K562 (cell line): Measurements from ENCODE around the gene AP4S1. TPM values are rescaled to one million over a fixed set of nuclear protein-coding genes. Genes with fewer than 3 reads are reported as not detected.

ENCODE experiments used
- ATAC-seq: fragments of 200-7000 bp; cut with Tn5 transposase; 3 replicates; pipeline ENCODE4 v1.9.1; 2020; ENCODE audit warnings: moderate library complexity
- BruUV-seq: library from RNA; stranded (reverse); fragments of 400-500 nt; replicated peaks from 2 replicates; lab custom pipeline; 2021; lab: Mats Ljungman, UMichigan
- CTCF ChIA-PET: fragments of 300-600 bp; formaldehyde crosslinking; extraction: SDS; loops from one replicate; lab custom pipeline; 2021; ENCODE audit warnings: low intra/inter-chr PET ratio; lab: Yijun Ruan, JAX
- POLR2A ChIA-PET: fragments of 300-600, 350-650 bp; sonication (Branson Sonifier 250); formaldehyde crosslinking; extraction: SDS; loops from one replicate; lab custom pipeline; 2021; ENCODE audit warnings: antibody characterized with exemption, inconsistent platforms; lab: Yijun Ruan, JAX
- DNase-seq, 4 experiments: peaks; one replicate each; pipeline versions ENCODE4 v3.0.0 to v3.0.0-alpha.2; 2011 to 2018; ENCODE audit warnings: low spot score in 3 of 4, mixed read lengths in 3 of 4; ENCODE audit errors: extremely low read depth in 1 of 4
- FAIRE-seq: peaks from 2 replicates; lab custom pipeline; 2011; peaks lifted over from hg19 to GRCh38; lab: Jason Lieb, UNC
- H2AFZ ChIP-seq: 2 replicates; pipeline ENCODE4 v1.6.0; 2011; ENCODE audit warnings: low read depth, low read length, control low read depth, inconsistent platforms
- H3K27ac ChIP-seq: fragments of 200-600 bp; 3 replicates; pipeline ENCODE4 v1.8.0; 2011; ENCODE audit warnings: low read depth, mild to moderate bottlenecking, control low read depth, inconsistent platforms, low read length, moderate library complexity, mixed read lengths; ENCODE audit errors: extremely low read depth
- H3K27me3 ChIP-seq, 2 experiments: fragments of 300-600 bp in 1 of 2; 2 replicates in 1 of 2; 3 replicates in 1 of 2; pipeline versions ENCODE4 v1.6.0 to v1.8.0; 2011; ENCODE audit warnings: inconsistent platforms in 2 of 2, low read length in 2 of 2, mild to moderate bottlenecking in 1 of 2, mixed read lengths in 1 of 2, moderate library complexity in 1 of 2; ENCODE audit not compliant: control insufficient read depth in 2 of 2, insufficient read depth in 2 of 2
- H3K36me3 ChIP-seq: fragments of 300-600 bp; 3 replicates; pipeline ENCODE4 v1.8.0; 2011; ENCODE audit warnings: mild to moderate bottlenecking, low read length, inconsistent platforms; ENCODE audit not compliant: control insufficient read depth, insufficient read depth
- H3K4me1 ChIP-seq, 2 experiments: fragments of 200-600 bp in 1 of 2; replicated peaks in 1 of 2; 2 replicates in 1 of 2; 3 replicates in 1 of 2; pipeline versions ENCODE4 v1.5.1 to v1.8.0; 2011; ENCODE audit warnings: inconsistent platforms in 2 of 2, low read length in 2 of 2, mild to moderate bottlenecking in 1 of 2, mixed read lengths in 1 of 2, moderate library complexity in 1 of 2; ENCODE audit not compliant: control insufficient read depth in 2 of 2, insufficient read depth in 2 of 2
- H3K4me2 ChIP-seq: 2 replicates; pipeline ENCODE4 v1.6.1; 2011; ENCODE audit warnings: low read length, control low read depth, inconsistent platforms, mixed read lengths; ENCODE audit not compliant: insufficient read depth
- H3K4me3 ChIP-seq: fragments of 200-600 bp; sonication (generic), shearing (Covaris generic); 2 replicates; pipeline ENCODE4 v1.5.1; 2016; ENCODE audit warnings: control low read depth, inconsistent platforms
- H3K79me2 ChIP-seq: fragments of 200-600 bp; 3 replicates; pipeline ENCODE4 v1.8.0; 2011; ENCODE audit warnings: low read length, inconsistent platforms; ENCODE audit not compliant: control insufficient read depth, insufficient read depth
- H3K9ac ChIP-seq, 2 experiments: 2 replicates each; pipeline versions ENCODE4 v1.6.0 to v1.6.1; 2011; ENCODE audit warnings: low read depth in 2 of 2, low read length in 2 of 2, control low read depth in 1 of 2, inconsistent platforms in 1 of 2, mild to moderate bottlenecking in 1 of 2, mixed read lengths in 1 of 2; ENCODE audit not compliant: insufficient read depth in 1 of 2
- H3K9me1 ChIP-seq: one replicate; pipeline ENCODE4 v1.6.0; 2011; ENCODE audit warnings: inconsistent platforms, mild to moderate bottlenecking, low read length, moderate library complexity; ENCODE audit not compliant: control insufficient read depth, insufficient read depth
- H3K9me3 ChIP-seq: replicated peaks from 2 replicates; pipeline ENCODE4 v1.5.1; 2011; ENCODE audit warnings: low read depth, low read length, inconsistent platforms; ENCODE audit not compliant: control insufficient read depth, insufficient read depth
- H4K20me1 ChIP-seq: replicated peaks from 2 replicates; pipeline ENCODE4 v1.6.1; 2011; ENCODE audit warnings: low read length, inconsistent platforms, mixed read lengths; ENCODE audit not compliant: control insufficient read depth, insufficient read depth
- ELF2 ChIP-seq: fragments of 250-450 bp; sonication (Bioruptor Pico); IDR thresholded peaks from 2 replicates; pipeline ENCODE4 v1.5.0; 2021; ENCODE audit warnings: mild to moderate bottlenecking
- JUND ChIP-seq, 2 experiments: IDR thresholded peaks; 2 replicates in 1 of 2; 3 replicates in 1 of 2; pipeline ENCODE4 v1.6.1; 2011; ENCODE audit warnings: borderline replicate concordance in 2 of 2, low read depth in 2 of 2, low read length in 2 of 2, improper control_type of control experiment in 1 of 2, missing biosample characterization in 1 of 2, missing genetic modification characterization in 1 of 2, missing genetic modification reagents in 1 of 2
- POLR2H ChIP-seq: IDR thresholded peaks from 2 replicates; pipeline ENCODE4 v1.6.1; 2016; ENCODE audit warnings: missing genetic modification characterization, low read depth, mild to moderate bottlenecking, control low read depth, missing compliant biosample characterization, moderate library complexity
- RCOR1 ChIP-seq, 2 experiments: IDR thresholded peaks; 2 replicates each; pipeline ENCODE4 v1.6.1; 2012; ENCODE audit warnings: low read depth in 2 of 2, low read length in 2 of 2, borderline replicate concordance in 1 of 2, improper control_type of control experiment in 1 of 2
- SIRT6 ChIP-seq: IDR thresholded peaks from one replicate; pipeline ENCODE4 v1.6.1; 2012; ENCODE audit warnings: low read depth, mild to moderate bottlenecking, control low read depth, inconsistent platforms, low read length, moderate library complexity
- TAF1 ChIP-seq: IDR thresholded peaks from 2 replicates; pipeline ENCODE4 v1.6.1; 2011; ENCODE audit warnings: mild to moderate bottlenecking, low read length, moderate library complexity; ENCODE audit not compliant: insufficient read depth, control insufficient read depth, severe bottlenecking; ENCODE audit errors: extremely low read depth
- WGBS: fragments of 100-300 bp; shearing (Covaris generic); methylation state at CpG from one replicate; pipeline ENCODE4 v1.1.6; 2016; ENCODE audit warnings: low coverage, mixed read lengths; ENCODE audit not compliant: insufficient coverage; ENCODE audit errors: missing lambda C conversion rate; 5-methylcytosine and 5-hydroxymethylcytosine counted together
- in situ Hi-C: fragments of 300-500 bp; cut with MboI; formaldehyde crosslinking; loops from 4 replicates; pipeline ENCODE4 v1.15.0; 2018; ENCODE audit warnings: inconsistent platforms, mixed read lengths
- intact Hi-C: fragments of 100-400 bp; cut with micrococcal nuclease; formaldehyde crosslinking; loops from 2 replicates; pipeline ENCODE4 v1.14.2; 2022
- polyA plus RNA-seq, 8 experiments: library from polyadenylated mRNA; depleted of rRNA in 4 of 8; stranded (reverse) in 5 of 8; unstranded in 3 of 8; fragments of >200 nt; fragmentation: Nextera tagmentation in 2 of 8; fragmentation: Illumina TruSeq in 1 of 8; extraction: Ambion mirVana in 2 of 8; extraction: Trizol in 1 of 8; gene quantifications; 2 replicates each; pipeline versions ENCODE4 v1.2.1 to v1.2.3, GENCODE V29; 2011 to 2014; ENCODE audit warnings: inconsistent platforms in 1 of 8, missing spikeins in 1 of 8
- total RNA-seq, 7 experiments: library from RNA; depleted of rRNA in 6 of 7; stranded (reverse); fragments of >200 nt in 6 of 7; fragmentation: Illumina TruSeq in 2 of 7; extraction: Trizol in 2 of 7; gene quantifications; 2 replicates each; pipeline versions ENCODE4 v1.2.1 to v1.2.3, GENCODE V29; 2011 to 2021; ENCODE audit warnings: low replicate concordance in 1 of 7
- TF ChIP-seq, protein P1 (sequence below): fragments of 450-650 bp; IDR thresholded peaks from 2 replicates; pipeline ENCODE4 v1.6.1; 2018; ENCODE audit not compliant: partially characterized antibody

Gene AP4S1
- total and polyA plus RNA-seq, 9 of the 15 experiments (the other 6 are each of a cell fraction or from before 2014, with no cell fraction given) = 3.7 to 7.8 (median 5.9) TPM

DNA sequence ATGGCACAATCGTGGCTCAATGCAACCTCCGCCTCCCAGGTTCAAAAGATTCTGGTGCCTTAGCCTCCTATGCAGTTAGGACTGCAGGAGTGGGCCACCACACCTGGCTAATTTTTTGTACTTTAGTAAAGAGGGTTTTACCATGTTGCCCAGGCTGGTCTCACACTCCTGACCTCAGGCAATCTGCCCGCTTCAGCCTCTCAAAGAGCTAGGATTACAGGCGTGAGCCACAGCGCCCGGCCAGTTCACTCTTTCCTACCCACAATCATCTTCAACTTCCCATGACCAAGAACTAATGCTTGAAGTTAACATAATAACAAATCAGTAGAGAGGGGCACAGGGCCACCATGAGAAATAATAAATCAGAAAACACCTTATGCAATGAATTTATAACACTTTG is 99.8 kb downstream of the AP4S1 start:
- H3K27me3 ChIP-seq = no peaks in the 10 kb centered on the region
- peaks cover 89% of the 10 kb centered on the region for H3K36me3 ChIP-seq
- no peak overlapping the region for H3K9ac ChIP-seq
- H3K4me2 ChIP-seq = no peak overlapping the region
- 97% methylated on average over 4 of the region's 6 CpGs for WGBS
- no peak overlapping the region for H3K4me3 ChIP-seq
- CTCF ChIA-PET = no interaction called here
- POLR2A ChIA-PET = interaction anchor here (1.2 kb wide), 1 partner anchor 7 kb away, joined by 4 read pairs; no protein-coding TSS in a partner anchor
- TF ChIP-seq TAF1 (no peak), JUND (IDR thresholded peaks at IDR 0.05; ENCODE audit: borderline replicate concordance, low read depth, low read length) (no peak), JUND (tag; IDR thresholded peaks at IDR 0.05; ENCODE audit: borderline replicate concordance, low read depth, low read length) (no peak), SIRT6 (no peak), POLR2H (tag) (no peak), RCOR1 (IDR thresholded peaks at IDR 0.05; ENCODE audit: borderline replicate concordance in 1 of 2, low read depth in 2 of 2, low read length in 2 of 2) (no peak), ELF2 (CRISPR knock-in tag) (no peak)
- TF ChIP-seq, protein P1, sequence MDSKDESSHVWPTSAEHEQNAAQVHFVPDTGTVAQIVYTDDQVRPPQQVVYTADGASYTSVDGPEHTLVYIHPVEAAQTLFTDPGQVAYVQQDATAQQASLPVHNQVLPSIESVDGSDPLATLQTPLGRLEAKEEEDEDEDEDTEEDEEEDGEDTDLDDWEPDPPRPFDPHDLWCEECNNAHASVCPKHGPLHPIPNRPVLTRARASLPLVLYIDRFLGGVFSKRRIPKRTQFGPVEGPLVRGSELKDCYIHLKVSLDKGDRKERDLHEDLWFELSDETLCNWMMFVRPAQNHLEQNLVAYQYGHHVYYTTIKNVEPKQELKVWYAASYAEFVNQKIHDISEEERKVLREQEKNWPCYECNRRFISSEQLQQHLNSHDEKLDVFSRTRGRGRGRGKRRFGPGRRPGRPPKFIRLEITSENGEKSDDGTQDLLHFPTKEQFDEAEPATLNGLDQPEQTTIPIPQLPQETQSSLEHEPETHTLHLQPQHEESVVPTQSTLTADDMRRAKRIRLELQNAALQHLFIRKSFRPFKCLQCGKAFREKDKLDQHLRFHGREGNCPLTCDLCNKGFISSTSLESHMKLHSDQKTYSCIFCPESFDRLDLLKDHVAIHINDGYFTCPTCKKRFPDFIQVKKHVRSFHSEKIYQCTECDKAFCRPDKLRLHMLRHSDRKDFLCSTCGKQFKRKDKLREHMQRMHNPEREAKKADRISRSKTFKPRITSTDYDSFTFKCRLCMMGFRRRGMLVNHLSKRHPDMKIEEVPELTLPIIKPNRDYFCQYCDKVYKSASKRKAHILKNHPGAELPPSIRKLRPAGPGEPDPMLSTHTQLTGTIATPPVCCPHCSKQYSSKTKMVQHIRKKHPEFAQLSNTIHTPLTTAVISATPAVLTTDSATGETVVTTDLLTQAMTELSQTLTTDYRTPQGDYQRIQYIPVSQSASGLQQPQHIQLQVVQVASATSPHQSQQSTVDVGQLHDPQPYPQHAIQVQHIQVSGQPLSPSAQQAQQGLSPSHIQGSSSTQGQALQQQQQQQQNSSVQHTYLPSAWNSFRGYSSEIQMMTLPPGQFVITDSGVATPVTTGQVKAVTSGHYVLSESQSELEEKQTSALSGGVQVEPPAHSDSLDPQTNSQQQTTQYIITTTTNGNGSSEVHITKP = no peak
- H3K79me2 ChIP-seq = no peaks in the 10 kb centered on the region
- no peak overlapping the region for H2AFZ ChIP-seq
- FAIRE-seq (no peak), ATAC-seq (no peak), DNase-seq (no peak)
- H3K27ac ChIP-seq = no peak overlapping the region
- no peaks in the 10 kb centered on the region for H3K4me1 ChIP-seq
- no TSS peak for BruUV-seq
- no peaks in the 10 kb centered on the region for H3K9me1 ChIP-seq
- intact Hi-C loops (no loop called here), in situ Hi-C loops (no loop called here)
- no peaks in the 10 kb centered on the region for H3K9me3 ChIP-seq
- no peaks in the 10 kb centered on the region for H4K20me1 ChIP-seq
